Left forelimb (tissue), 1 donor: ENCODE results near the gene ARF5.

Experiments
- DNase-seq: peaks from one replicate; pipeline ENCODE4 v3.0.0-alpha.2; 2018; ENCODE audit warnings: low spot score

Gene ARF5

DNA sequence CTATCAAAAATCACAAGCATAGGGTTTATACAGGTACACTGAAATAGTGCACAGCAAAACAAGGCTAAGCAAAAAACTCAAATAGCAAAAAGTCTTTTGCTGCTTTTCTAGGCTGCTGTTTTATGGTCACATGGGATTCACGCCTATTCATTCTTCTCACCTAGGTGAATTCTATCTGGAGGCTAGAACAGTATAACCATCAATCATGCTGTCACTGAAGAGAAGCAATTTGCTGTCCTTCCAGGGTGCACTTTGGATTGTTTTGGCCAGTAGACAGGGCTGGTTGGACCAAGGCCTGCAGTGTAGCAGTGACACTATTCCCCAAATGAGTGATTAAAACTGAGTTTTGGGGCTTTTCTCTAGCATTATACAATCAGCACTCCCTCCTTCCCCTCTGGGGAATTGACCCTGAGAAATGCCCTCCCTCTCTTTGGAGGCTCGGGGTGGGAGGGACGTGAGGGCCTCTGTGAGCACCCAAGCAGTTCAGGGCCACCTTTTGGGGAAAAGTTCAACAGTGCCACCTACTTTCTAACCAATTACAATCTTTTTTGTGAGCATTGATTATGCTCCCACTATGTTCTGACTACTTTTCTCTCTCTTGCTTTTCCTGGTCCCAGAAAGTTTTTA, 47.6 kb downstream of the ARF5 start:
- DNase-seq: no peak

DNA sequence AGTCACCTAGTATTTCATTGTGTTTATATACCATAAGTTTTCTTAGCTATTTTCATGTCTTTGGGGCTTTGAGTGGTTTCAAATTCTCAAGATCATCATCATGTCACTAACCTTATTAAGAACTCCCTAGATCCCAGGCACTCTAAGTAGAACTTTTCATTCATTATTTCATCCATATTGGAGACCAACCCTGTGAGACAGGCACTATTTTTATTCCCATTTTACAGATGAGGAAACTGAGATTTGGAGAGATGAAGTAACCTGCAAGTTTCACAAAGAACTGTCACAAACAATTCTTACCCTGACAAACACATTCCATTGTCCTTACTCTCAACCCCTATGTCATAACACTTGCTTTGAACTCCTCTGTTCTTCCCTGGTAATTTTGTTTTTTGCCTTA, 50.0 kb downstream of the ARF5 start:
- DNase-seq: no peak
